GM21515 (cell line): ENCODE results near the gene GBGT1.

Experiments
- ATAC-seq: cut with Tn5 transposase; IDR thresholded peaks from one replicate; pipeline ENCODE4 v1.9.1; 2021; ENCODE audit not compliant: unreplicated experiment

Gene GBGT1

GRCh38 chr9:133165452-133165730 lies 1.7 kb upstream of the GBGT1 start:
- ATAC-seq, result no peak

GRCh38 chr9:133164191-133164590 lies 477 bp upstream of the GBGT1 start:
- ATAC-seq, result no peak

- no peak for ATAC-seq
Measured at GRCh38 chr9:133162861-133163503, 732 bp downstream of the GBGT1 start.

GRCh38 chr9:133161547-133161950 lies 2.2 kb downstream of the GBGT1 start:
- no peak for ATAC-seq

GRCh38 chr9:133160742-133161546 lies 2.8 kb downstream of the GBGT1 start:
- no peak for ATAC-seq

- ATAC-seq, result no peak
Measured at GRCh38 chr9:133158695-133159094, 5.0 kb downstream of the GBGT1 start.

GRCh38 chr9:133155156-133155555 lies 8.6 kb downstream of the GBGT1 start:
- ATAC-seq, result no peak

- ATAC-seq, result no peak
Measured at GRCh38 chr9:133154097-133154989, 9.4 kb downstream of the GBGT1 start.

- ATAC-seq, result no peak
Measured at GRCh38 chr9:133153227-133154096, 10.3 kb downstream of the GBGT1 start.

GRCh38 chr9:133151601-133152525 lies 11.9 kb downstream of the GBGT1 start:
- no peak for ATAC-seq

- ATAC-seq, result no peak
Measured at GRCh38 chr9:133151041-133151440, 12.7 kb downstream of the GBGT1 start.

- ATAC-seq, result peak; percentile 64
Measured at GRCh38 chr9:133149130-133150015, 14.3 kb downstream of the GBGT1 start.

- peak; percentile 12 for ATAC-seq
Measured at GRCh38 chr9:133148199-133149129, 15.2 kb downstream of the GBGT1 start.

- ATAC-seq, result no peak
Measured at GRCh38 chr9:133147412-133148198, 16.1 kb downstream of the GBGT1 start.

GRCh38 chr9:133146746-133147411 lies 16.8 kb downstream of the GBGT1 start:
- ATAC-seq, result no peak
